Testis (tissue), 3 donors: ENCODE data around the gene EZH2. TPM values are rescaled to one million over a fixed set of nuclear protein-coding genes. Genes with fewer than 3 reads are reported as not detected.

ENCODE experiments used
- DNase-seq: peaks from one replicate; pipeline ENCODE4 v3.0.0-alpha.2; 2019
- H3K27ac ChIP-seq, 2 donors: fragments of 200-600 bp; sonication (generic); one replicate each; pipeline ENCODE4 v1.5.1; 2019
- H3K27me3 ChIP-seq: fragments of 200-600 bp; sonication (generic); one replicate; pipeline ENCODE4 v1.5.1; 2019
- H3K36me3 ChIP-seq: fragments of 200-600 bp; sonication (generic); one replicate; pipeline ENCODE4 v1.5.1; 2017; ENCODE audit warnings: low read depth; ENCODE audit errors: missing control alignments
- H3K4me1 ChIP-seq: fragments of 200-600 bp; sonication (generic); one replicate; pipeline ENCODE4 v1.5.1; 2019
- H3K4me3 ChIP-seq, 2 donors: fragments of 200-600 bp; sonication (generic); one replicate each; pipeline ENCODE4 v1.5.1; 2017 to 2019
- H3K9me3 ChIP-seq: fragments of 200-600 bp; sonication (generic); one replicate; pipeline ENCODE4 v1.5.1; 2017
- CTCF ChIP-seq, 3 experiments: fragments of 450-650 bp in 2 of 3; fragments of 200-600 bp in 1 of 3; sonication (generic) in 1 of 3; IDR thresholded peaks; one replicate each; pipeline ENCODE4 v1.5.1; 2016 to 2019; ENCODE audit warnings: antibody characterized with exemption in 3 of 3, mild to moderate bottlenecking in 2 of 3, moderate library complexity in 1 of 3
- POLR2A ChIP-seq: fragments of 450-650 bp; IDR thresholded peaks from one replicate; pipeline ENCODE4 v1.6.1; 2017; ENCODE audit warnings: antibody characterized with exemption, mild to moderate bottlenecking, moderate library complexity
- WGBS, 2 donors: methylation state at CpG; one replicate each; pipeline ENCODE4 v1.1.5; 2018; 5-methylcytosine and 5-hydroxymethylcytosine counted together
- intact Hi-C: fragments of 100-400 bp; cut with DNase I; formaldehyde crosslinking; loops from one replicate; pipeline ENCODE4 v1.15.1; 2023; ENCODE audit warnings: low total_unique reads
- polyA plus RNA-seq: library from polyadenylated mRNA; stranded (reverse); fragments of 350-450 nt; fragmentation: Illumina TruSeq; extraction: RNeasy Lipid Tissue Mini Kit (QIAGEN cat#74804); gene quantifications from one replicate; pipeline ENCODE4 v1.2.3, GENCODE V29; 2014; ENCODE audit warnings: low read depth, low replicate concordance; ENCODE audit not compliant: insufficient read depth
- total RNA-seq, 2 donors: library from RNA; depleted of rRNA; stranded (reverse); fragments of >200 nt; gene quantifications; one replicate each; pipeline ENCODE4 v1.2.3, GENCODE V29; 2016

Gene EZH2
- total and polyA plus RNA-seq, 3 donors from 2014 or later: 27.0 to 60.3 (median 36.0) TPM

GRCh38 chr7:148912758-148913541, 28.9 kb upstream of the EZH2 start:
- Histone ChIP-seq H3K9me3 (no peaks in the 10 kb centered on the region), H3K36me3 (no peaks in the 10 kb centered on the region), H3K27ac (no peak overlapping the region), H3K4me1 (peaks cover 6% of the 10 kb centered on the region), H3K27me3 (no peaks in the 10 kb centered on the region), H3K4me3 (no peak overlapping the region)
- 82 to 91% methylated on average over 8 of the region's 8 CpGs for WGBS, 2 donors
- TF ChIP-seq CTCF (IDR thresholded peaks at IDR 0.05) (no peak), POLR2A (no peak)
- intact Hi-C loops: no loop called here
- no peak for DNase-seq

GRCh38 chr7:148912151-148912550, 28.1 kb upstream of the EZH2 start:
- Histone ChIP-seq H3K27me3 (no peaks in the 10 kb centered on the region), H3K9me3 (no peaks in the 10 kb centered on the region), H3K36me3 (no peaks in the 10 kb centered on the region), H3K4me3 (no peak overlapping the region), H3K27ac (no peak overlapping the region), H3K4me1 (peaks cover 6% of the 10 kb centered on the region)
- intact Hi-C loops: no loop called here
- WGBS, 2 donors: 87 to 91% methylated on average over 4 of the region's 4 CpGs
- TF ChIP-seq CTCF (IDR thresholded peaks at IDR 0.05): no peak
- TF ChIP-seq POLR2A: no peak
- no peak for DNase-seq

GRCh38 chr7:148911626-148912025, 27.5 kb upstream of the EZH2 start:
- TF ChIP-seq POLR2A: no peak
- no peak for TF ChIP-seq CTCF (IDR thresholded peaks at IDR 0.05)

GRCh38 chr7:148909568-148909967, 25.5 kb upstream of the EZH2 start:
- intact Hi-C loops: no loop called here

More at GRCh38 chr7:148911626-148912025, 27.5 kb upstream of the EZH2 start:
- peaks cover 6% of the 10 kb centered on the region for H3K4me1 ChIP-seq
- H3K27me3 ChIP-seq: no peaks in the 10 kb centered on the region
- no peaks in the 10 kb centered on the region for H3K36me3 ChIP-seq
- WGBS, 2 donors: 77 to 88% methylated on average over 1 of the region's 1 CpG
- H3K9me3 ChIP-seq: no peaks in the 10 kb centered on the region
- intact Hi-C loops: no loop called here
- H3K4me3 ChIP-seq: no peak overlapping the region
- DNase-seq: no peak
- H3K27ac ChIP-seq: no peak overlapping the region

More at GRCh38 chr7:148909568-148909967, 25.5 kb upstream of the EZH2 start:
- Histone ChIP-seq H3K4me1 (no peaks in the 10 kb centered on the region), H3K9me3 (no peaks in the 10 kb centered on the region), H3K36me3 (no peaks in the 10 kb centered on the region), H3K27ac (no peak overlapping the region), H3K4me3 (no peak overlapping the region), H3K27me3 (no peaks in the 10 kb centered on the region)
- 75 to 83% methylated on average over 5 of the region's 5 CpGs for WGBS, 2 donors
- TF ChIP-seq POLR2A (no peak), CTCF (IDR thresholded peaks at IDR 0.05) (no peak)
- DNase-seq: no peak
